ENCODE data around the gene FAM78A.

DNA sequence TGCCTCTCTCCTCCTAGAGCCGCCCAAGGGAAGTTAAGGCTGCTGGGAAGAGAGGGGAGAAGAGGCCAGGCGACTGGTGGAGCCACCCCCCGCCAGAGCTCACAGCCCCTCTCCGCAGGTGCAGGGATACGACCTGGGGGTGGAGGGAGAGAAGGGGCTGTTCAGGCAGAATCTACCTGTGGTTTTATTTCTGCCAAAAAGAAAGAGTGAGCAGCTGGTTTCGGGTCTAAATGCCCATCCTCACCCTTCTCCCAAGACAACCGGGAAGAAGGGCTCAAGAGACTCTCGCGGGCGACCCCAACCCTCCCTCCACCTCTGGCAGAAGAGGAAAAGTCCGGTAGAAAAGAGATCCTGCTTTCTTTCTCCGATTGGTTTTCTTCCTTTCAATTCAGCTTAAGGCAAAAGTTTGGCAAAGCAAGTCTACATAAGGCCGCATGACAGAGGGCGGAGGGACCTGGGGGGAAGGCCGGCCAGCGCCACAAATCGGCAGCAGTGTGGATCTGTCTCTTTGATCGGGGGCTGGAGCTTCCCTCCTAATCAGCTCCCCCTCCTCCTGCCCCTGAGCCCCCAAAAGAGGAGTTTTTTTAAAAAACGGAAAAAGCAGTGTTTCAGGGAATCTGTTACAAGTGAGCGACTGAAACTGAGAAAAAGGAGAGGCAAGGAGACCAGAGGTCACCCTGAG is 16.3 kb downstream of the FAM78A start:
- TF ChIP-seq, protein P1, sequence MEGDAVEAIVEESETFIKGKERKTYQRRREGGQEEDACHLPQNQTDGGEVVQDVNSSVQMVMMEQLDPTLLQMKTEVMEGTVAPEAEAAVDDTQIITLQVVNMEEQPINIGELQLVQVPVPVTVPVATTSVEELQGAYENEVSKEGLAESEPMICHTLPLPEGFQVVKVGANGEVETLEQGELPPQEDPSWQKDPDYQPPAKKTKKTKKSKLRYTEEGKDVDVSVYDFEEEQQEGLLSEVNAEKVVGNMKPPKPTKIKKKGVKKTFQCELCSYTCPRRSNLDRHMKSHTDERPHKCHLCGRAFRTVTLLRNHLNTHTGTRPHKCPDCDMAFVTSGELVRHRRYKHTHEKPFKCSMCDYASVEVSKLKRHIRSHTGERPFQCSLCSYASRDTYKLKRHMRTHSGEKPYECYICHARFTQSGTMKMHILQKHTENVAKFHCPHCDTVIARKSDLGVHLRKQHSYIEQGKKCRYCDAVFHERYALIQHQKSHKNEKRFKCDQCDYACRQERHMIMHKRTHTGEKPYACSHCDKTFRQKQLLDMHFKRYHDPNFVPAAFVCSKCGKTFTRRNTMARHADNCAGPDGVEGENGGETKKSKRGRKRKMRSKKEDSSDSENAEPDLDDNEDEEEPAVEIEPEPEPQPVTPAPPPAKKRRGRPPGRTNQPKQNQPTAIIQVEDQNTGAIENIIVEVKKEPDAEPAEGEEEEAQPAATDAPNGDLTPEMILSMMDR (IDR thresholded peaks at IDR 0.05) = no peak
- TF ChIP-seq POLR2A (IDR thresholded peaks at IDR 0.05) = no peak
